A549 treated with RU486 at 1 μM for 4 hours (cell line): ENCODE measurements around the gene PRM2. TPM values are rescaled to one million over a fixed set of nuclear protein-coding genes. Genes with fewer than 3 reads are reported as not detected.

Experiments used
- total RNA-seq: library from RNA; stranded (reverse); fragments of 200-300 nt; extraction: Qiagen RNA extraction; gene quantifications from 5 replicates; pipeline ENCODE4 v1.2.3, GENCODE V29; 2022; ENCODE audit warnings: low read depth

The PRM2 gene, protein sequence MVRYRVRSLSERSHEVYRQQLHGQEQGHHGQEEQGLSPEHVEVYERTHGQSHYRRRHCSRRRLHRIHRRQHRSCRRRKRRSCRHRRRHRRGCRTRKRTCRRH
- not detected in 5 replicates for total RNA-seq

DNA sequence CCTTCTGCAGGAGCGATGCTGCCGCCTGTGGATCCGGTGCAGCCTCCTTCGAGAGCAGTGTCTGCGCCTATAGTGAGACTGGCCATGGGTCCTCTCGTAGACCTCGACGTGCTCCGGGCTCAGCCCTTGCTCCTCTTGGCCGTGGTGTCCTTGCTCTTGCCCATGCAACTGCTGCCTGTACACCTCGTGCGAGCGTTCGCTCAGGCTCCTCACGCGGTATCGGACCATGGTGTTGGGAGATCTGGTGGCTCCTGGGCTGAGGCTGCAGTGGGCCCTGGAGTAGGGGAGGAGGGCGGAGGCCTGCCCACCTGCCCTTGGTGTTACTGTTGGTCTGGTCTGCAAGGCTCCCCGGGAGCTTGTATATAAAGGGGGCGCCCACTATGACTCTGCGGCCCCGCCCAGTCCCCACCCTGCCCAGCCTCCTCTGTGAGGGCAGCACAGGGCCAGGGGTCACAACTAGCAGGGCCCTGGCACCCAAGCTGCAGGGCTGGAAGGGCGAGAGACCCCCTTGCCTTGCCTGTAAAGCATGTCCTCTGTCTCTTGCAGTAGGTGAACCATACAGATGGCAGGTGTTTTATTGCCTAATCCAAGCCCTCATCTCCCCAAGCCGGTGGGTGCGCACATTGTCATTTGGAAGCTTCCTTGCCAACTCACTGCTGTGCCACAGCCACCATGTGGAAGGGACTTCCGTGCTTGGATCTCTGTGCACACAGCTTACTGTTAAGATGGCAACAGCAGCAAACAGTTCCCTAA lies at the start of gene PRM2:
TSS of gene PRM2 (minus strand) at position 338 of the 753 bp plus-strand sequence. CDS start at position 228, 110 bp downstream.

DNA sequence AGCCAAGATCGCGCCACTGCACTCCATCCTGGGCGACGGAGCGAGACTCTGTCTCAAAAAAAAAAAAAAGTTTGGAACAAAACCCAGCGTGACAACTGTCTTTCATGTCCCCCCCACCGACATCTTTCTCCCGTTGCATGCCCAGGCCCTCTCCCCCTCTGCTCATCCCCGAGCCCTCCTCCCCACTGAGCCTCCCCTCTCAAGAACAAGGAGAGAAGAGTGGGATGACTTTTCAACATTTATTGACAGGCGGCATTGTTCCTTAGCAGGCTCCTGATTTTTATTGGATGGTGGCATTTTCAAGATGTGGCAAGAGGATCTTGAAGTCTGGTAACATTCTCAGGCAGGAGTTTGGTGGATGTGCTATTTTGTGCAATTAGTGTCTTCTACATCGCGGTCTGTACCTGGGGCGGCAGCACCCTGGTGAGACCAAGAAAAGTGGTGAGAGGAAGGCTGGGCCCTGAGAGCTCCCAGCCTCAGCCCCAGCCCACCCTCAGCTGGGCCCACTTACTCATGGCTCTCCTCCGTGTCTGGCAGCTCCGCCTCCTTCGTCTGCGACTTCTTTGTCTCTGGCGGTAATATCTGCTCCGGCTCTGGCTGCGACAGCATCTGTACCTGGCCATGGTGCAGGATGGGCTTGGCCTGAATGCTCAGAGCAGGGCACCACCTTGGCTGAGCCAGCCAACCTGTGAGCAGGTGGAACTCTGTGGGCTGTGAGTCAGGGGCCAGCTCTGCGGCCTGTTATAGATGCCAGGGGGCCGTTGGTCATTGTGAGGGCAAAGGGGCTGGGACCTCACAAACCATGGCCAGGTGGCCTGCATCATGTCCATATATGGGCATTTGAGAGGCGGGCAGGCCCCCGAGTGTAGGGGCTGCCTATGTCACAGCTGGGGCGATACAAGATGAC lies 4.6 kb upstream of the PRM2 start, which contains the start of gene PRM1:
TSS of gene PRM1 (minus strand) at position 715 of the 907 bp plus-strand sequence. CDS start at position 623, 92 bp downstream.

DNA sequence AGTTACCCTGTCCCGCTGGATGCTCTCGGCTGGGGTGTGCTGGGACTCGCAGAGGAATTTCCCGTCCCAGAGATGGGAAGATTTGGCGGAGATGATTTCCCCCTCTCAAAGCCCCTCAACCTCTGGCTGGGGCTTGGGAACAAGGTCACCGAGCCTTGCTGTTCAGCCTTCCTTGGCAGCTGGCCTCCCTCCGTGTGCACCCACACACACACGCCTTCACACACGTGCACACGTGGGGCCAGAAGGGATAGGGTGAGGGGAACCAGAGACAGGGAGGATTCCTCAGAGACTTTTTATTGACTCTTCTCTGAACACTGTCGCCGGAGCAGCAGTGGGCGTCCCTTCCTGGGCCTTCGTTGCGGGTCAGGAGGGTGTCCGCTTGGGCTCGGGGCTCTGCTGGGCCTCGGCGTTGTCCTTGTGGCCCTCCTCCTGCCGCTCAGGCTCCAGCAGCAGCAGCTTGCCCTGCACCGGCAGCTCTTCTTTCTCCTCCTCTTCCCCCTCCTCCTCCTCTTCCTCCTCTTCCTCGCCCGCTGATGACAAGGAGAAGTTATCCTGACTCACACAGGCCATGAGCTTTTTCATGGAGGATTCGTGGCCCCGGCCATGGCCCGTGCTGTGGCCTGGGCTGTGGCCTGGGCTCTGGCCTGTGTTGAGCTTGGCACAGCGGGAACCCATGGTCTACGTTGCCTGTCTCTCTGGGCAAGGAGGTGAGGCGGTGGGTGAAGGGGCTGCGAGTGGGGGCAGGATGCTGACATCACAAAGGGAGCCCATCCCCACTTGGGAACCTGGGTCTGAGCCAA lies 3.2 kb downstream of the PRM2 start, which contains the start of gene PRM3:
TSS of gene PRM3 (minus strand) at position 709 of the 800 bp plus-strand sequence. CDS start at position 675, 34 bp downstream.

DNA sequence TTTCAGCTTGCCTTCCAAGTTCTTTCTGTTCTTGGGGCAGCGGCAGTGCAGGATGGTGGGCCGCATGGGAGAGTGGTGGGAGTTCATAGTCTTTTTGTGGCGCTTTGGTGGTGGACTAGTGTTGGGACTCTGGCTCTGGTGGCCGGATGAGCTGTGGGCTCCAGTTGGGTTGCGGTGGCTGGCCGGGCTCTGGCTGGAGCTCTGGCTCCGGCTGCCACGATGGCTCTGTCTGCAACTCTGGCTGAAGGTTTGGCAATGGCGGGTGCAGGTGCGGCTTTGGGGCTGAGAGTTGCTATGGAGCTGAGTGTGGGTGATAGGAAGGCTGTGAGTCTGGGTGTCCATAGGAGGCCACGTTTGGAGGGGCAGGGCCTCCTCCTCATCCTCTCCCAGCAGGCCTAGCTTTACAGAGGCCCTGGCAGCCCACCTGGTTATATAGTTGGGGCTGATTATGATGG lies 7.3 kb downstream of the PRM2 start, which contains the start of gene TNP2:
TSS of gene TNP2 (minus strand) at position 405 of the 455 bp plus-strand sequence. CDS start at position 342, 63 bp downstream.

DNA sequence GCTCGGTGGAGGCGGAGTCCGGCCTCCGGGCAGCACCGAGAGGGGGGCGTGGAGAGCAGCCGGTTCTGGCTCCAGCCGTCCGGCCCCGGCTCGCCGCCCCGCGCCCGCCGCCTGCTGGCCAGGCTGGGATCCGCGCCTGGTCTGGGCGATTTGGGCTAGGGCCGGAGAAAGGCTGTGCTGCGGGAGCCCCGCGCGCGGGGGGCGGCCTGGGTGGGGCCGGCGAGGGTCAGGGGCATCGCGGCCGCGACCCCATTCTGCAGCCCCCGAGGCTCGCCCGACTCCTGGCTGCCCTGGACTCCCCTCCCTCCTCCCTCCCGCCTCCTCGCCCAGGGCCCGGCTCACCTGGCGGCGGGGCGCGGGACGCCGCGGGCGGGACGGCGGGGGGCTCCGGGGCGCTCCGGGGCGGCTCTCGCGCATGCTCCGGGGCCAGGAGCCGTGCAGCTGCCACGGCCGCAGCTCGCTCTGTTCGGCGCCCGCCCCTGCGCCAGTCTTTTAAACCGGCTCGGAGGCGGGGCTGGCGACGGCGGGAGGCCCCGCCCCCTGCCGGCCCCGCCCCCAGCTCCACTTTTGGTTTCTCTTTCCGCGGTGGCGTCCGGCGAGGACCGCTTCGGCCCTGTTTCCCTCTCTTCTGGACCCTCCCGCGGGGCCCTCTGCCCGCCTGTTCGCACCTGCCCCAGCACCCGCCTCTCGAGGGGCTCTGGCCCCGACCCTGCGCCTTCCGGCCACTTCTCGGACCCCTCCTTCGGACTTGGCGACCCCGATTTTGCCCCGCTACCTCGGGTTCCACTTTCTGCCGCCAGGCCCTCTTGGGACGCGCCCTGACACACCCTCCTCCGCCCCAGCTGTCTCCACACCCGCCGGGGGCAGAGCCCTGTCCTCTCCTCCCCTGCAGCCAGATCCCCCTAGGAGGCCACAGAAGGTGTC lies 20.3 kb downstream of the PRM2 start, which contains the start of gene SOCS1:
TSS of gene SOCS1 (minus strand) at position 468 of the 924 bp plus-strand sequence. CDS start 726 bp downstream, outside the sequence.

Other genes starting within 250 kb of the PRM2 start
- gene SOCS1, start 20.3 kb downstream of the PRM2 start, total RNA-seq, result 0.70 to 2.3 TPM (median 1.7 TPM) in 5 replicates
- not detected in 5 replicates for gene TNP2, start 7.2 kb downstream of the PRM2 start, total RNA-seq
- gene PRM3, start 2.9 kb downstream of the PRM2 start, total RNA-seq, result not detected in 5 replicates
- gene PRM1, start 4.8 kb upstream of the PRM2 start, total RNA-seq, result not detected in 5 replicates
- 17.3 to 36.5 TPM (median 34.7 TPM) in 5 replicates for gene RMI2, start 69.0 kb upstream of the PRM2 start, total RNA-seq